Muscle layer of duodenum (tissue), 2 donors: ENCODE measurements around the gene ABLIM2.

ENCODE experiments used
- H3K27ac ChIP-seq: one replicate; pipeline ENCODE4 v1.7.0; 2013; ENCODE audit warnings: mild to moderate bottlenecking, low read length
- H3K27me3 ChIP-seq: one replicate; pipeline ENCODE4 v1.7.0; 2013; ENCODE audit warnings: low read depth, mild to moderate bottlenecking, control low read depth, low read length
- H3K36me3 ChIP-seq, 2 donors: one replicate each; pipeline ENCODE4 v1.7.0; 2013; ENCODE audit warnings: low read length in 2 of 2, control low read depth in 1 of 2, mild to moderate bottlenecking in 1 of 2; ENCODE audit not compliant: insufficient read depth in 2 of 2, control insufficient read depth in 1 of 2
- H3K4me1 ChIP-seq, 2 donors: one replicate each; pipeline ENCODE4 v1.7.0; 2013; ENCODE audit warnings: low read length in 2 of 2, mild to moderate bottlenecking in 2 of 2, control low read depth in 1 of 2, moderate library complexity in 1 of 2; ENCODE audit not compliant: insufficient read depth in 2 of 2, control insufficient read depth in 1 of 2
- H3K4me3 ChIP-seq, 2 donors: one replicate each; pipeline ENCODE4 v1.7.0; 2013; ENCODE audit warnings: low read length in 2 of 2, low read depth in 1 of 2, mild to moderate bottlenecking in 1 of 2
- H3K9me3 ChIP-seq, 2 donors: one replicate each; pipeline ENCODE4 v1.7.0; 2013; ENCODE audit warnings: low read length in 2 of 2, control low read depth in 1 of 2, mild to moderate bottlenecking in 1 of 2; ENCODE audit not compliant: control insufficient read depth in 1 of 2
- donor health status: healthy.

ABLIM2 gene

DNA sequence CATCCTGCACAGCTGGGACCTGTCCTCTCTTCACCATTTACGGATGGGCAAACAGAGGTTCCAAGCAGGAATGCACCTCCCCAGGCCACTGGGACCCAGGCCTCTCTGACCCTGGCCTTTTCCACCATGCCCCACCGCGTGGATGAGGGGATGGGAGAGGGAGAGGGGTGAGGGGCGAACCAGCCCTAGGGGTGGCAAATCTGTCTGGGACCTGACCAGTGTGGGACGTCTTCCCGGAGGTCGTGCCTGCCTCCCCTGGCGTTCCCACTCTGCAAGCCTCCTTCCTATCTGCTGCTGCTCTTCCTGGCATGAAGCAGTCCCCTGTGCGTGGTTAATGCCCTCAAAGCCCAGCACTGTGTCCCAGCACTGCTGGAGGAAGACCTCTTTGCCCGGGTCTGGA, 35.9 kb downstream of the ABLIM2 start:
- Histone ChIP-seq H3K9me3 (no peaks in the 10 kb centered on the region), H3K4me1 (no peaks in the 10 kb centered on the region), H3K36me3 (no peaks in the 10 kb centered on the region), H3K27ac (no peak overlapping the region), H3K27me3 (no peaks in the 10 kb centered on the region), H3K4me3 (no peak overlapping the region)

DNA sequence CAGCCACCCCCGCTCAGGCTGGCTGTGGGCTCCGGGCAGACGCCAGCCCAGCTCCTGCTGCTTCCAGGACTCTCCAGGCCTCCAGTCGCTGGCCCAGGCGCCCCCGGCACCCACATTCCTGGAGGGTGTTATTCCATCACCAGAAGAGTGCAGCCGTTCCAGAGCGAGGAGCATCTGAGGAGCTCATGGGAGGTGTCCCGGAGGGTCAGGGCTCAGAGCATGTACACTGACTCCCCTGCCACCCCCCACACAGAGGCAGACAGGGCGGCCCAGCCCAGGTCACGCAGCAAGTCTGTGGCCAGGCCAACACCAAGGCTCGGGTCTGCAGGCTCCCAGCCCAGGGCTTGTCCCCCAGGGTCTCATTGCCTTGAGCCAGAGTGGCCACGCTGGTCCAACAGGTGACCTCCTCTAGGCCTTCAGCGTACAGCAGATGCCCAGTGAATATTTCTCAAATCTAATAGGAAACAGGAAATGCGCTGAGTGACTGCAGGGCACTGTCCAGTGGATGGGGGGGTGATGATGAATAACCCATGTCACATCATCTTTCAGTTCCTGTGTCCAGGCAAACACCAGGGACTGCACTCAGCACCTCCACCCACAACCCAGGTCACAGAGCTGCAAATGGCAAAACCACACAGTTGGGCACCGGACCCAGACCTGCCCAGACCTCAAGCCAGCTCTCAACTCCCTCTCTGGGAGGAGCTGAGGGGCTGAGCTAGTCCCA, 37.2 kb downstream of the ABLIM2 start:
- H3K36me3 ChIP-seq = no peaks in the 10 kb centered on the region
- H3K27me3 ChIP-seq = no peaks in the 10 kb centered on the region
- H3K27ac ChIP-seq = no peak overlapping the region
- H3K9me3 ChIP-seq = no peaks in the 10 kb centered on the region
- no peaks in the 10 kb centered on the region for H3K4me1 ChIP-seq
- H3K4me3 ChIP-seq = no peak overlapping the region

GRCh38 chr4:8120501-8120900, 38.1 kb downstream of the ABLIM2 start:
- no peaks in the 10 kb centered on the region for H3K4me1 ChIP-seq
- H3K27ac ChIP-seq = no peak overlapping the region
- no peaks in the 10 kb centered on the region for H3K9me3 ChIP-seq
- no peaks in the 10 kb centered on the region for H3K36me3 ChIP-seq
- no peaks in the 10 kb centered on the region for H3K27me3 ChIP-seq
- no peak overlapping the region for H3K4me3 ChIP-seq

GRCh38 chr4:8119877-8120276, 38.7 kb downstream of the ABLIM2 start:
- no peaks in the 10 kb centered on the region for H3K27me3 ChIP-seq
- no peak overlapping the region for H3K27ac ChIP-seq
- H3K36me3 ChIP-seq = no peaks in the 10 kb centered on the region
- no peaks in the 10 kb centered on the region for H3K4me1 ChIP-seq
- H3K4me3 ChIP-seq = no peak overlapping the region
- H3K9me3 ChIP-seq = no peaks in the 10 kb centered on the region

- H3K36me3 ChIP-seq = no peaks in the 10 kb centered on the region
- peaks cover 0 to 4% of the 10 kb centered on the region in 2 donors for H3K4me1 ChIP-seq
- H3K27ac ChIP-seq = no peak overlapping the region
- H3K4me3 ChIP-seq = no peak overlapping the region
- H3K27me3 ChIP-seq = no peaks in the 10 kb centered on the region
- no peaks in the 10 kb centered on the region for H3K9me3 ChIP-seq
Observed at GRCh38 chr4:8118531-8118930, 40.1 kb downstream of the ABLIM2 start.

- no peak overlapping the region for H3K27ac ChIP-seq
- no peak overlapping the region for H3K4me3 ChIP-seq
Observed at GRCh38 chr4:8118035-8118434, 40.6 kb downstream of the ABLIM2 start.

DNA sequence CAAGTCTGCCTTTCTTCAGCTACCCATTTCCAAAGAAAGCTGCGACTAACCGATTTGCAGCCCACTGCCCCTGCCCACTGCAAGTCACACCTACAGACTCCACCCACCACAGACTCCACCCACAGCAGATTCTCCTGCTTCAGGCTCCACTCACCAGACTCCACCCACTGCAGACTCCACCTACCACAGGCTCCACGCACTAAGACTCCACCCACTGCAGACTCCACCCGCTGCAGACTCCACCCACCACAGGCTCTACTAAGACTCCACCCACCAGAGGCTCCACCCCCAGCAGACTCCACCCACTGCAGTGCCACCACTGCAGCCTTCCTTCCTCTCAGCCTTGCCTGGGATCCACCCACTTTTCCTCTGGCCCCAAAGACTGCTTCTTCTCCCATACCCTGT, 41.3 kb downstream of the ABLIM2 start:
- H3K27ac ChIP-seq = no peak overlapping the region
- H3K4me3 ChIP-seq = no peak overlapping the region
- H3K36me3 ChIP-seq = no peaks in the 10 kb centered on the region
- H3K9me3 ChIP-seq = no peaks in the 10 kb centered on the region
- peaks cover 0 to 4% of the 10 kb centered on the region in 2 donors for H3K4me1 ChIP-seq
- no peaks in the 10 kb centered on the region for H3K27me3 ChIP-seq

More at GRCh38 chr4:8118035-8118434, 40.6 kb downstream of the ABLIM2 start:
- no peaks in the 10 kb centered on the region for H3K36me3 ChIP-seq
- H3K9me3 ChIP-seq = no peaks in the 10 kb centered on the region
- H3K4me1 ChIP-seq = peaks cover 0 to 4% of the 10 kb centered on the region in 2 donors
- H3K27me3 ChIP-seq = no peaks in the 10 kb centered on the region

GRCh38 chr4:8115916-8116315, 42.7 kb downstream of the ABLIM2 start:
- Histone ChIP-seq H3K36me3 (no peaks in the 10 kb centered on the region), H3K27me3 (no peaks in the 10 kb centered on the region), H3K9me3 (no peaks in the 10 kb centered on the region), H3K4me1 (peaks cover 0 to 4% of the 10 kb centered on the region in 2 donors), H3K27ac (no peak overlapping the region), H3K4me3 (no peak overlapping the region)

GRCh38 chr4:8115203-8115520, 43.5 kb downstream of the ABLIM2 start:
- no peaks in the 10 kb centered on the region for H3K9me3 ChIP-seq
- peaks cover 0 to 4% of the 10 kb centered on the region in 2 donors for H3K4me1 ChIP-seq
- no peaks in the 10 kb centered on the region for H3K36me3 ChIP-seq
- H3K27me3 ChIP-seq = no peaks in the 10 kb centered on the region
- H3K27ac ChIP-seq = no peak overlapping the region
- no peak overlapping the region for H3K4me3 ChIP-seq

GRCh38 chr4:8114456-8115202, 44.0 kb downstream of the ABLIM2 start:
- H3K27ac ChIP-seq = no peak overlapping the region

GRCh38 chr4:8113611-8114377, 44.8 kb downstream of the ABLIM2 start:
- Histone ChIP-seq H3K27ac (peak overlapping the region; percentile 36), H3K27me3 (no peaks in the 10 kb centered on the region), H3K4me3 (no peak overlapping the region), H3K9me3 (no peaks in the 10 kb centered on the region), H3K36me3 (no peaks in the 10 kb centered on the region), H3K4me1 (peaks cover 0 to 4% of the 10 kb centered on the region in 2 donors)

More at GRCh38 chr4:8114456-8115202, 44.0 kb downstream of the ABLIM2 start:
- Histone ChIP-seq H3K36me3 (no peaks in the 10 kb centered on the region), H3K4me3 (no peak overlapping the region), H3K9me3 (no peaks in the 10 kb centered on the region), H3K4me1 (peaks cover 0 to 4% of the 10 kb centered on the region in 2 donors), H3K27me3 (no peaks in the 10 kb centered on the region)
